ENCODE results near the gene MTHFD1L. TPM values are rescaled to one million over a fixed set of nuclear protein-coding genes. Genes with fewer than 3 reads are reported as not detected.

The MTHFD1L gene
- total and polyA plus RNA-seq, 10 donors, result 6.7 to 32.1 (median 13.1) TPM

DNA sequence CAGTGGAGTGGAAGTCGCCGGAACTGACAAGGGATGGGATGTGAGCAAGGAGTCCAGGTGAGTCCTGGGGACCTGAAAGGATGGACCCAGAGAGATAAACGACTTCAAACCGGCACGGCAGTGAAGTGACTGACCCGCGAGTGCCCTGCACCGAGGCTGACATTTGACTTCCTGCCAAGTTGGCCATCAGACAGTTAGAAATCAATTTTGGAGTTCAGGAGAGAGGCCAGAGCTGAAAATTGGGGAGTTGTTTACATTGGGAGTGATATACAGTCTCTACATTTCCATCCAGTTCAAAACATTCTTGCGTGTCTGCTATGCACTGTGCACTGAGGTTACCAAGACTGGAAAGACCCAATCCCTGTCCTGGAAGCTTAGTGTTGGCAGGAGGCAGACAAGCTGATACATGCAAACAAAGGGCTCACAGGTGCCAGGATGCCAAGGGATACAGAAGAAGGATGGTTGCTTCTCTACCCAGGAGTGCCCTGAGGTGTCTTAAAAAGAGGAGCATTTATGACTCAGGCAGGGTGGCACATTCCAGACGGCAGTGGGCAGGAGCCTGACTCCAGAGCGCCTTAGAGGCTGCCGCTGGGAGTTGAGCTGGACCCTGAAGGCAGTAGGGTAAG is 186.6 kb downstream of the MTHFD1L start:
- Histone ChIP-seq H3K9me3 (peaks cover 0 to 8% (median 0%) of the 10 kb centered on the region in 8 donors), H3K36me3 (peaks cover 0 to 16% (median 0%) of the 10 kb centered on the region in 6 donors), H3K27ac (no peak overlapping the region), H3K27me3 (replicated peaks in 1 of 7) (no peaks in the 10 kb centered on the region), H3K4me3 (no peak overlapping the region), H3K4me1 (no peaks in the 10 kb centered on the region)
- intact Hi-C loops (cut with DNase I; ENCODE audit: low total_unique reads), result no loop called here
- TF ChIP-seq POLR2AphosphoS5 (IDR thresholded peaks at IDR 0.05) (no peak), CTCF (IDR thresholded peaks at IDR 0.05 in 8 of 11, conservative IDR thresholded peaks at IDR 0.05 in 3 of 11) (no peak), POLR2A (IDR thresholded peaks at IDR 0.05) (no peak)
- no peak for DNase-seq
- WGBS, 5 donors, result 85 to 95% (median 90%) methylated on average over 12 of the region's 12 CpGs

DNA sequence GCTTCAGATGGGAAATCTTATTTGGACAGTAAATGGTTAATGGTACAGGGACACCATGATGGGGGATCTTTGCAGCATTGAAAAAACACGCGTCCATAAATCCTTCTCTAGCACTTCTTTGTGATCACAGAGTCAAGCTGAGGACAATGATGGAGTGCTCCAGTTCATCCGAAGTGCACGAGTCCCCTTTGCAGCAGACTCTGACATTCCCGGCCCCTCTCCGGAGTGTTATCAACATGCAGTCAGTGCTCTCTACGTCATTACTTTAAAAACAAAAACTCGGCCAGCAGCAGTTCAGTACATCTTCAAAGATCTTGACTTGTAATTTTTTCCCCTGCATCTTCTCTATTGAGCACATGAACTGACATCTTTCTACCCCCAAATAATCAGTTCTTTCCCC is 188.8 kb downstream of the MTHFD1L start:
- Histone ChIP-seq H3K27me3 (replicated peaks in 1 of 7) (no peaks in the 10 kb centered on the region), H3K4me3 (no peak overlapping the region), H3K9me3 (no peaks in the 10 kb centered on the region), H3K27ac (peak overlapping the region in 1 of 8 donors; percentile 19), H3K4me1 (peaks cover 0 to 3% (median under 1%) of the 10 kb centered on the region in 6 donors), H3K36me3 (peaks cover 0 to 19% (median 0%) of the 10 kb centered on the region in 6 donors)
- TF ChIP-seq POLR2AphosphoS5 (IDR thresholded peaks at IDR 0.05) (peak in 1 of 3 donors; percentile 45), POLR2A (IDR thresholded peaks at IDR 0.05) (no peak)
- intact Hi-C loops (cut with DNase I; ENCODE audit: low total_unique reads), result no loop called here
- DNase-seq, result no peak
- WGBS, 5 donors, result 73 to 86% (median 79%) methylated on average over 8 of the region's 8 CpGs

DNA sequence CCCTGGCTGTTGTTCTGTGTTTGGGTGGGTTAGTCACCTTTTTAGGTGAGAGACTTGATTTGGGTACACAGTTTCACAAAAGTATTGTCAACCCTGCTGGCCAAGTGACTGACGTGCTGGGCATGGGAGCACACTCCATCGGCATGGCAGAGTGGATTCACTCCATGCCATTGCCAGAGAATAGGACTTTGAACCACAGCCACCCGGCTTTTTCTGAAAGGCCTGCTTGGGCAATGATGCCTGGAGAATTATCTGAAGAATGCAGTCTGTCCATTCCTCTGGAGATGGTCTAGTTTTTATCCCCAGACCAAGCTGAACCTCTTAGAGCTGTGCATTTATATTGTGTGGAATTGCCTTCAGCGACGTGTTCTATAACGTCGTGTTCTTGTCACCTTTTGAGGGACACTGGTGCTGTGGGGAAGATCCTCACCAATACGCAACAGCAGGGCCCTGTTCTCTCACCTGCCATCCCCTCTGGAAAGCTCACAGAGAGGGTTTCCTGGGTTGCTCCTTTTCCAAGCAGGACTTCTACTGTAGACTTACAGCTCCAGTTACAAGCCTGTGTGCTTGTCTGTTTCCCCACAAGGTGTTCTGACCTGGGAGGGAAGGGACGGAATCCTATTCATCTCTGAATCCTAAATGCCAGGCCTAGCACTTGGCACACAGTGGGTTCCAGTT is 190.9 kb downstream of the MTHFD1L start:
- 94 to 96% (median 95%) methylated on average over 9 of the region's 9 CpGs for WGBS, 5 donors
- peaks cover 0 to 16% (median 0%) of the 10 kb centered on the region in 6 donors for H3K36me3 ChIP-seq
- peak overlapping the region in 3 of 8 donors; percentile 5 to 71 (median 56) for H3K27ac ChIP-seq
- TF ChIP-seq POLR2AphosphoS5 (IDR thresholded peaks at IDR 0.05), result no peak
- TF ChIP-seq POLR2A (IDR thresholded peaks at IDR 0.05), result no peak
- no peak for TF ChIP-seq CTCF (IDR thresholded peaks at IDR 0.05 in 8 of 11, conservative IDR thresholded peaks at IDR 0.05 in 3 of 11)
- H3K9me3 ChIP-seq, result no peaks in the 10 kb centered on the region
- H3K4me1 ChIP-seq, result peaks cover 0 to 10% (median 1%) of the 10 kb centered on the region in 6 donors
- intact Hi-C loops (cut with DNase I; ENCODE audit: low total_unique reads), result no loop called here
- H3K27me3 ChIP-seq (replicated peaks in 1 of 7), result no peaks in the 10 kb centered on the region
- H3K4me3 ChIP-seq, result no peak overlapping the region
- no peak for DNase-seq

DNA sequence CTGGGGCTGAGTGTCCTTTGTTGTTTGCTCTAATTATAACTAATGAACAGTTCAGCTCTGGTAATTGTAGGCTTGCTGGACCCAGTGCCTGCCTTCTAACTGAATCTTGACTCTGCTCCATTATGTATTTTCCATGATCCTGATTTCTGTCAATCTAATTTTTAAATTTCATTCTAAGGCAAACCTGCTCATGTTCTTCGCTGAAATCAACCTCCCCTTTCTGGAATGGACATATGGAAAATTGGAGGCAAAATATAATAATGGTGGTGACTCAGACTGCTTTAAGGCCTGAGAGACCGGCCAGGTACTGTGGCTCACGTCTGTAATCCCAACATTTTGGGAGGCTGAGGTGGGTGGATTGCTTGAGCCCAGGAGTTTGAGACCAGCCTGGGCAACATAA is 191.6 kb downstream of the MTHFD1L start:
- Histone ChIP-seq H3K36me3 (peaks cover 0 to 9% (median 0%) of the 10 kb centered on the region in 6 donors), H3K4me1 (peaks cover 0 to 10% (median 1%) of the 10 kb centered on the region in 6 donors), H3K4me3 (no peak overlapping the region), H3K9me3 (no peaks in the 10 kb centered on the region), H3K27me3 (replicated peaks in 1 of 7) (no peaks in the 10 kb centered on the region), H3K27ac (peak overlapping the region in 5 of 8 donors; percentile 53 to 71 (median 56))
- no peak for DNase-seq
- intact Hi-C loops (cut with DNase I; ENCODE audit: low total_unique reads), result no loop called here
- TF ChIP-seq CTCF (IDR thresholded peaks at IDR 0.05 in 8 of 11, conservative IDR thresholded peaks at IDR 0.05 in 3 of 11) (no peak), POLR2AphosphoS5 (IDR thresholded peaks at IDR 0.05) (no peak), POLR2A (IDR thresholded peaks at IDR 0.05) (no peak)
- 93 to 99% (median 96%) methylated on average over 3 of the region's 3 CpGs for WGBS, 5 donors
